ENCODE results near the gene MAP2K4. TPM values are rescaled to one million over a fixed set of nuclear protein-coding genes. Genes with fewer than 3 reads are reported as not detected.

MAP2K4 gene
- total RNA-seq, 1 donor from 2014 or later: 37.5 TPM

- H4K20me1 ChIP-seq (ENCODE audit: insufficient read depth, low read length): no peaks in the 10 kb centered on the region
- peaks cover 11% of the 10 kb centered on the region for H3K36me3 Mint-ChIP-seq (ENCODE audit: low read depth, unreplicated experiment)
- H3K27ac Mint-ChIP-seq (ENCODE audit: unreplicated experiment): peak overlapping the region; percentile 84
Measured at GRCh38 chr17:12077773-12078172, 57.1 kb downstream of the MAP2K4 start.

GRCh38 chr17:12078791-12079190, 58.1 kb downstream of the MAP2K4 start:
- DNase-seq (ENCODE audit: low read depth) (peak; percentile 87), FAIRE-seq (peak; percentile 98)
- H3K4me1 Mint-ChIP-seq (ENCODE audit: low read depth, unreplicated experiment): peaks cover 35% of the 10 kb centered on the region
- H3K9me3 Mint-ChIP-seq (ENCODE audit: unreplicated experiment): no peaks in the 10 kb centered on the region
- Histone ChIP-seq H3K27ac (ENCODE audit: low read depth, low read length) (peak overlapping the region; percentile 78), H4K20me1 (ENCODE audit: insufficient read depth, low read length) (no peaks in the 10 kb centered on the region), H3K4me1 (ENCODE audit: insufficient read depth, low read length) (peaks cover 9% of the 10 kb centered on the region), H2AFZ (ENCODE audit: low read depth, low read length) (peak overlapping the region; percentile 44), H3K4me2 (ENCODE audit: low read length) (peak overlapping the region; percentile 61), H3K79me2 (ENCODE audit: insufficient read depth, low read length) (peaks cover 51% of the 10 kb centered on the region), H3K4me3 (ENCODE audit: insufficient read depth, low read depth, low read length) (peak overlapping the region; percentile 6), H3K27me3 (ENCODE audit: insufficient read depth, low read length) (no peaks in the 10 kb centered on the region), H3K36me3 (ENCODE audit: insufficient read depth, low read length) (peaks cover 3% of the 10 kb centered on the region), H3K9me3 (ENCODE audit: insufficient read depth, low read depth, low read length) (no peaks in the 10 kb centered on the region), H3K9ac (ENCODE audit: low read length) (peak overlapping the region; percentile 30)
- no peak overlapping the region for H3K4me3 Mint-ChIP-seq (ENCODE audit: unreplicated experiment)
- peak overlapping the region; percentile 93 for H3K27ac Mint-ChIP-seq (ENCODE audit: unreplicated experiment)
- no peak for TF ChIP-seq EZH2 (IDR thresholded peaks at IDR 0.05; ENCODE audit: insufficient read depth, low read length)
- no peak for TF ChIP-seq CTCF (IDR thresholded peaks at IDR 0.05; ENCODE audit: insufficient read depth, low read depth, low read length)
- no peaks in the 10 kb centered on the region for H3K27me3 Mint-ChIP-seq (ENCODE audit: low read depth, unreplicated experiment)
- H3K36me3 Mint-ChIP-seq (ENCODE audit: low read depth, unreplicated experiment): peaks cover 11% of the 10 kb centered on the region

More at GRCh38 chr17:12077773-12078172, 57.1 kb downstream of the MAP2K4 start:
- H2AFZ ChIP-seq (ENCODE audit: low read depth, low read length): no peak overlapping the region
- no peak overlapping the region for H3K4me3 ChIP-seq (ENCODE audit: insufficient read depth, low read depth, low read length)
- no peak overlapping the region for H3K27ac ChIP-seq (ENCODE audit: low read depth, low read length)
- peaks cover 9% of the 10 kb centered on the region for H3K4me1 ChIP-seq (ENCODE audit: insufficient read depth, low read length)
- no peak for TF ChIP-seq EZH2 (IDR thresholded peaks at IDR 0.05; ENCODE audit: insufficient read depth, low read length)
- H3K27me3 ChIP-seq (ENCODE audit: insufficient read depth, low read length): no peaks in the 10 kb centered on the region
- H3K36me3 ChIP-seq (ENCODE audit: insufficient read depth, low read length): peaks cover 3% of the 10 kb centered on the region
- H3K79me2 ChIP-seq (ENCODE audit: insufficient read depth, low read length): peaks cover 50% of the 10 kb centered on the region
- H3K9ac ChIP-seq (ENCODE audit: low read length): no peak overlapping the region
- no peaks in the 10 kb centered on the region for H3K27me3 Mint-ChIP-seq (ENCODE audit: low read depth, unreplicated experiment)
- no peak overlapping the region for H3K4me3 Mint-ChIP-seq (ENCODE audit: unreplicated experiment)
- FAIRE-seq (no peak), DNase-seq (ENCODE audit: low read depth) (no peak)
- H3K9me3 ChIP-seq (ENCODE audit: insufficient read depth, low read depth, low read length): no peaks in the 10 kb centered on the region
- peaks cover 35% of the 10 kb centered on the region for H3K4me1 Mint-ChIP-seq (ENCODE audit: low read depth, unreplicated experiment)
- H3K9me3 Mint-ChIP-seq (ENCODE audit: unreplicated experiment): no peaks in the 10 kb centered on the region
- no peak overlapping the region for H3K4me2 ChIP-seq (ENCODE audit: low read length)

- Histone ChIP-seq H3K9ac (ENCODE audit: low read length) (no peak overlapping the region), H3K4me2 (ENCODE audit: low read length) (no peak overlapping the region), H3K79me2 (ENCODE audit: insufficient read depth, low read length) (peaks cover 45% of the 10 kb centered on the region), H3K4me3 (ENCODE audit: insufficient read depth, low read depth, low read length) (no peak overlapping the region), H3K27me3 (ENCODE audit: insufficient read depth, low read length) (no peaks in the 10 kb centered on the region), H3K4me1 (ENCODE audit: insufficient read depth, low read length) (peaks cover 9% of the 10 kb centered on the region), H3K27ac (ENCODE audit: low read depth, low read length) (no peak overlapping the region), H4K20me1 (ENCODE audit: insufficient read depth, low read length) (no peaks in the 10 kb centered on the region), H3K36me3 (ENCODE audit: insufficient read depth, low read length) (peaks cover 3% of the 10 kb centered on the region), H3K9me3 (ENCODE audit: insufficient read depth, low read depth, low read length) (no peaks in the 10 kb centered on the region), H2AFZ (ENCODE audit: low read depth, low read length) (no peak overlapping the region)
- no peak for FAIRE-seq
- DNase-seq (ENCODE audit: low read depth): no peak
- Mint-ChIP-seq H3K27me3 (ENCODE audit: low read depth, unreplicated experiment) (no peaks in the 10 kb centered on the region), H3K36me3 (ENCODE audit: low read depth, unreplicated experiment) (peaks cover 5% of the 10 kb centered on the region), H3K9me3 (ENCODE audit: unreplicated experiment) (no peaks in the 10 kb centered on the region), H3K4me1 (ENCODE audit: low read depth, unreplicated experiment) (peaks cover 31% of the 10 kb centered on the region), H3K27ac (ENCODE audit: unreplicated experiment) (no peak overlapping the region), H3K4me3 (ENCODE audit: unreplicated experiment) (no peak overlapping the region)
- no peak for TF ChIP-seq CTCF (IDR thresholded peaks at IDR 0.05; ENCODE audit: insufficient read depth, low read depth, low read length)
Measured at GRCh38 chr17:12081720-12082119, 61.0 kb downstream of the MAP2K4 start.

Measured in astrocyte (in vitro differentiated cells and primary cell).